ENCODE results near the gene LGALS1.

GRCh38 chr22:37663521-37664140 is 11.8 kb upstream of the LGALS1 start:
- TF ChIP-seq CTCF (conservative IDR thresholded peaks at IDR 0.05; ENCODE audit: low read depth, low read length) (no peak), EZH2 (IDR thresholded peaks at IDR 0.05; ENCODE audit: borderline replicate concordance, low read depth, low read length, poor library complexity, severe bottlenecking) (no peak)

All from A673 (cell line).